Measurements from ENCODE around the gene PRR3.

Gene PRR3

DNA sequence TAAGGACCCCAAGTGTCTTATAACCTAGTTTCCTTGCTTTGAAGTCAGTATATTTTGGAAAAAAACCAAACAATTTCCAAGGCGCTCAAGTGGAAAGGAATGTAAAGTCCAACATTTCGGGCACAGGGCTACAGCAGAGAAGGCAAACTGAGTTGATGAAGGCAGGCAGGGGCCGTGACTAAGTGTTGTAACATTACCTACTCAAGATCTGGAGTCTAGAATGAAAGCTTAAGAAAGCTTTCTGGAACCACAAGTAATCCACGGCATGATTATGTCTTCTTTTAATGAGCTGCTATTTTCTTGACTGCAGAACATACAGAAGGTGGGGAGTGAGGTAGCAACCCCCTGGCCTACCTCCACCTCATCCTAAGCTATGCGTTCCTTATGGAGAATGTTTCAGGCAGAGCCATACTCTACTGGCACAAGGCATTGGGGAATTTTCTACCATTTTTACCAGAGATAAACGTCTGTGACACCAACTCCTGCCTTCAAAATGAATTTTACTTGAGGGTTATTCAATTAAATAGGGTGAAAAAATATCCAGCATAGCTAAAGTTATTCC, 55.7 kb downstream of the PRR3 start:
- H3K4me1 Mint-ChIP-seq, result peaks cover 54% of the 10 kb centered on the region
- H3K36me3 Mint-ChIP-seq (ENCODE audit: low read depth), result peaks cover 57% of the 10 kb centered on the region
- H3K4me3 Mint-ChIP-seq, result peak overlapping the region; percentile 21 to 55 (median 44)
- peaks cover 5% of the 10 kb centered on the region for H3K27me3 Mint-ChIP-seq (ENCODE audit: low read depth)
- TF ChIP-seq, protein P1, sequence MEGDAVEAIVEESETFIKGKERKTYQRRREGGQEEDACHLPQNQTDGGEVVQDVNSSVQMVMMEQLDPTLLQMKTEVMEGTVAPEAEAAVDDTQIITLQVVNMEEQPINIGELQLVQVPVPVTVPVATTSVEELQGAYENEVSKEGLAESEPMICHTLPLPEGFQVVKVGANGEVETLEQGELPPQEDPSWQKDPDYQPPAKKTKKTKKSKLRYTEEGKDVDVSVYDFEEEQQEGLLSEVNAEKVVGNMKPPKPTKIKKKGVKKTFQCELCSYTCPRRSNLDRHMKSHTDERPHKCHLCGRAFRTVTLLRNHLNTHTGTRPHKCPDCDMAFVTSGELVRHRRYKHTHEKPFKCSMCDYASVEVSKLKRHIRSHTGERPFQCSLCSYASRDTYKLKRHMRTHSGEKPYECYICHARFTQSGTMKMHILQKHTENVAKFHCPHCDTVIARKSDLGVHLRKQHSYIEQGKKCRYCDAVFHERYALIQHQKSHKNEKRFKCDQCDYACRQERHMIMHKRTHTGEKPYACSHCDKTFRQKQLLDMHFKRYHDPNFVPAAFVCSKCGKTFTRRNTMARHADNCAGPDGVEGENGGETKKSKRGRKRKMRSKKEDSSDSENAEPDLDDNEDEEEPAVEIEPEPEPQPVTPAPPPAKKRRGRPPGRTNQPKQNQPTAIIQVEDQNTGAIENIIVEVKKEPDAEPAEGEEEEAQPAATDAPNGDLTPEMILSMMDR (IDR thresholded peaks at IDR 0.05; ENCODE audit: unreplicated experiment in 3 of 3), result no peak
- peak overlapping the region; percentile 94 to 100 (median 100) for H3K27ac Mint-ChIP-seq
- H3K9me3 Mint-ChIP-seq, result peaks cover 3% of the 10 kb centered on the region
